Prostate gland (tissue), 2 donors: ENCODE results near the gene TM9SF1. TPM values are rescaled to one million over a fixed set of nuclear protein-coding genes. Genes with fewer than 3 reads are reported as not detected.

Source experiments
- DNase-seq: peaks from one replicate; pipeline ENCODE4 v3.0.0-alpha.2; 2019; ENCODE audit warnings: low spot score
- H3K27ac ChIP-seq, 2 donors: fragments of 200-600 bp; sonication (generic); 2 replicates each; pipeline ENCODE4 v1.5.1; 2017 to 2019
- H3K27me3 ChIP-seq: fragments of 200-600 bp; sonication (generic); replicated peaks from 2 replicates; pipeline ENCODE4 v1.5.1; 2019; ENCODE audit not compliant: insufficient read depth
- H3K36me3 ChIP-seq, 2 donors: fragments of 200-600 bp; sonication (generic); 1 replicate in 1 of 2; 2 replicates in 1 of 2; pipeline versions ENCODE4 v1.5.1 to v1.8.1; 2017 to 2019
- H3K4me1 ChIP-seq: fragments of 200-600 bp; sonication (generic); replicated peaks from 2 replicates; pipeline ENCODE4 v1.5.1; 2019
- H3K4me3 ChIP-seq, 2 donors: fragments of 200-600 bp; sonication (generic); 2 replicates each; pipeline ENCODE4 v1.5.1; 2017 to 2019
- H3K9me3 ChIP-seq: fragments of 200-600 bp; sonication (generic); 2 replicates; pipeline ENCODE4 v1.5.1; 2017
- CTCF ChIP-seq, 4 experiments: fragments of 200-600 bp in 2 of 4; fragments of 450-650 bp in 2 of 4; sonication (generic) in 2 of 4; IDR thresholded peaks; 1 replicate in 3 of 4; 2 replicates in 1 of 4; pipeline ENCODE4 v1.5.1; 2016 to 2019; ENCODE audit warnings: antibody characterized with exemption in 4 of 4, mild to moderate bottlenecking in 2 of 4, moderate library complexity in 2 of 4
- POLR2A ChIP-seq: fragments of 450-650 bp; IDR thresholded peaks from one replicate; pipeline ENCODE4 v1.6.1; 2016; ENCODE audit warnings: antibody characterized with exemption, mild to moderate bottlenecking
- POLR2AphosphoS5 ChIP-seq: sonication (generic); formaldehyde crosslinking; IDR thresholded peaks from one replicate; pipeline ENCODE4 v1.6.1; 2017; ENCODE audit warnings: antibody characterized with exemption
- WGBS: methylation state at CpG from one replicate; pipeline ENCODE4 v1.1.5; 2018; 5-methylcytosine and 5-hydroxymethylcytosine counted together
- intact Hi-C: fragments of 100-400 bp; cut with DNase I; formaldehyde crosslinking; loops from one replicate; pipeline ENCODE4 v1.14.2; 2022
- total RNA-seq, 2 donors: library from RNA; depleted of rRNA; stranded (reverse); fragments of >200 nt; gene quantifications; one replicate each; pipeline ENCODE4 v1.1.0, GENCODE V29; 2016

The TM9SF1 gene
- total RNA-seq, 2 donors from 2014 or later: 68.9 to 113 TPM

DNA sequence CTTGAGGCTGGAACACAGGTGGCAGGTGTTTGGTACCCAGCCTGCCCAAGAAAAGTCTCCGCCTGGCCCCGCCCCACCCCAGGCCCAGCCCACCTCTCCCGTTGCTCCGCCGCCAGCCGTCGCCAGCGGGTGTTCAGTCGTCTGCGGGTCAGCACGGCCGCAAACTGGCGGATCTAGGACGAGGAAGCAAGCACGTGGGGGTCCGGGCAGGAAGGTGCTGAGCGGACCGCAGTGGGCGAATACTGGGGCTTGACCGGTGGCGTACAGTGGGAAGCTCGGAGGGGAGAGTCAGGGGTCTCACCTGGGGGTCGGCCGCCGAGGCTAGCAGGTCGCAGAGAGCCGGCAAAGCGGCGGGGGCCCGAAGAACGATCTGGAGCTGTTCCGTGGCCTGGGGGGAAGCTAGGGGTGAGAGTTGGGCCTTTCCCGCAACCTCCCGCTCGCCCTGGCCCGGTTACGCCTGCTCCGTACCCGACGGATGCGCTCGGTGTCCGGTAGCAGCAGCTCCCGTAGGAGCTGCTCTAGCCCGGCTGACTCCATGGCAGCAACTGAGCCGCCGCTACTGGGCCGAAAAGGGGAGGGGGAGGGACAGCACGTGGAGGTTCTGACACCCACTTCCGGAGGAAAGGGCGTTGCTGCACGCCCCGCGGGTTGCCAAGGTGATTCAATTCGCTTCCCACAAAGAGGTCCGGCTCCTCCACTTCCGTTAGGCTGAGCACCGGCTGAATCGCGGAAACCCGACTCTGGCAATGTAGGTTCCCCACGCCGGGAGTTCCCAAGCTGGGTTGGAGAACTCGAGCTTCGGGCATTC, 6.8 kb downstream of the TM9SF1 start, which contains the start of gene IPO4:
TSS of gene IPO4 (minus strand) at position 566 of the 808 bp plus-strand sequence. CDS start at position 537, 29 bp downstream.
- intact Hi-C loops: no loop called here

DNA sequence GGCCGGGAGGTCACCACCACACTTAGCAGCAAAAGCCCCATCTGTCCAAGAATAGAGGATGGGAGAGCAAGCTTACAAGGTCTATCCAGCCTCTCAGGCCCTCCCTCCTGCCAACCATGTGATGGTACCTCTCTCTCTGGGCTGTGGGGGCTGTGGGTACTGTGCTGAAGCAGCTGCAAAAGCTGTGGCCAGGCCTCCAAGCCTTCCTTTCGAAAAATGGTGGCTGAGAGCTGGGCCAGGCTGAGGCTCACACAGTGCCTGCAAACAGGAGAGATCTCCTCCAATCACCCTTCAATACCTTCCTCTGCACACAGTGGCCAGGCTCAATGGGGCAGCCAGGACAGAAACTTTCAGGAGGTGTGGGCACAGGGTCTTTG, 7.7 kb downstream of the TM9SF1 start:
- Histone ChIP-seq H3K27me3 (no peaks in the 10 kb centered on the region), H3K27ac (peak overlapping the region in 1 of 2 donors; percentile 70), H3K4me1 (peaks cover 4% of the 10 kb centered on the region), H3K4me3 (no peak overlapping the region), H3K36me3 (peaks cover 0 to 26% of the 10 kb centered on the region in 2 donors), H3K9me3 (no peaks in the 10 kb centered on the region)
- no peak for TF ChIP-seq CTCF (IDR thresholded peaks at IDR 0.05)
- TF ChIP-seq POLR2A: no peak
- no peak for TF ChIP-seq POLR2AphosphoS5
- DNase-seq: no peak
- intact Hi-C loops: no loop called here
- 85% methylated on average over 2 of the region's 2 CpGs for WGBS

More for the DNA sequence above, 6.8 kb downstream of the TM9SF1 start, which contains the start of gene IPO4:
- H3K4me1 ChIP-seq: peaks cover 4% of the 10 kb centered on the region
- H3K27ac ChIP-seq: peak within 1 kb of the TSS; percentile 70 to 76
- H3K27me3 ChIP-seq: no peaks in the 10 kb centered on the region
- WGBS: under 1% methylated on average over 52 of the region's 65 CpGs
- DNase-seq: peak; percentile 95
- no peaks in the 10 kb centered on the region for H3K9me3 ChIP-seq
- TF ChIP-seq CTCF (IDR thresholded peaks at IDR 0.05) (peak in 1 of 4 experiments; percentile 35), POLR2A (peak; percentile 43), POLR2AphosphoS5 (peak; percentile 98)
- H3K4me3 ChIP-seq: peak within 1 kb of the TSS; percentile 58 to 59
- peaks cover 0 to 26% of the 10 kb centered on the region in 2 donors for H3K36me3 ChIP-seq

DNA sequence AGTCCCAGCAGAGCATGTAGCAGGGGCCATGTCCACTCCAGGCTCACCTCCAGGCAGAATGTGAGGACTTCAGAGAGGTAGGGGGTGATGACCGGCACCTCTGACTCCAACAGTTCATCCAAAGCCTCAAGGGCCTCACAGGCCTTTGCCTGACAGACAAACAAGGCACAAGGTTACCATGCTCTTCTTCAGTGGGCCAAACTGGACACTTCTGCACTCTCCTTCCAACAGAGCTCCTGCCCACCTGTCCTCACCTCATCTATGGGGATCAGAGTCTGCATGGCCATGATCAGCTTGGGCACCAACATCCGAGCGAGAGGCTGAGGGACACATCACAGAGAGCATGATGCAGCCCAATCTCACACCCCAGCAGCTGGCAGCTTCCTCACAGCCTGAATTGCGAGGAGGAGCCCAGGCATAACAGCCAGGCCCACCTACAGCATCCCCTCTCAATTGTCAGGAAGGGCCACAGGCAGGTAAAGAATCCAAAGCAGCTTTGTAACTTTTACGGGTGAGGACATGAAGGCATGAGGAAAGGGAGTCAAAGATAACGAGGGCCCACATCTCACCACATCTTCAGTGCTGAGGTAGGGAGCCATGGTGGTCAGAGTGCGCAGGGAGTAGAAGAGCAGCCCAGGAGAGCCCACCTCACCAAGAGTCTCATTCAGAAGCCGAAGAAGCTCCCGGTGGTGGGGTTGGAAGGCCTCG, 8.3 kb downstream of the TM9SF1 start:
- H3K4me3 ChIP-seq: no peak overlapping the region
- H3K27ac ChIP-seq: no peak overlapping the region
- H3K36me3 ChIP-seq: peaks cover 0 to 26% of the 10 kb centered on the region in 2 donors
- WGBS: 93% methylated on average over 10 of the region's 10 CpGs
- no peaks in the 10 kb centered on the region for H3K9me3 ChIP-seq
- H3K4me1 ChIP-seq: peaks cover 4% of the 10 kb centered on the region
- DNase-seq: no peak
- no peaks in the 10 kb centered on the region for H3K27me3 ChIP-seq
- intact Hi-C loops: no loop called here
- no peak for TF ChIP-seq POLR2A
- TF ChIP-seq POLR2AphosphoS5: no peak
- TF ChIP-seq CTCF (IDR thresholded peaks at IDR 0.05): no peak

GRCh38 chr14:24185741-24186140, 9.5 kb downstream of the TM9SF1 start:
- peaks cover 0 to 26% of the 10 kb centered on the region in 2 donors for H3K36me3 ChIP-seq
- H3K4me3 ChIP-seq: no peak overlapping the region
- no peak overlapping the region for H3K27ac ChIP-seq
- H3K27me3 ChIP-seq: no peaks in the 10 kb centered on the region
- WGBS: 89% methylated on average over 11 of the region's 11 CpGs
- H3K4me1 ChIP-seq: peaks cover 4% of the 10 kb centered on the region
- no peaks in the 10 kb centered on the region for H3K9me3 ChIP-seq
- TF ChIP-seq POLR2AphosphoS5: no peak
- no peak for DNase-seq
- intact Hi-C loops: no loop called here

- WGBS: 97% methylated on average over 7 of the region's 7 CpGs
- intact Hi-C loops: no loop called here
These were observed 10.2 kb downstream of the TM9SF1 start for GRCh38 chr14:24185026-24185425.

More at GRCh38 chr14:24185026-24185425, 10.2 kb downstream of the TM9SF1 start:
- H3K9me3 ChIP-seq: no peaks in the 10 kb centered on the region
- H3K4me3 ChIP-seq: no peak overlapping the region
- no peak for TF ChIP-seq POLR2AphosphoS5
- TF ChIP-seq CTCF (IDR thresholded peaks at IDR 0.05): no peak
- no peak for TF ChIP-seq POLR2A
- no peak overlapping the region for H3K27ac ChIP-seq
- no peak for DNase-seq
- peaks cover 4% of the 10 kb centered on the region for H3K4me1 ChIP-seq
- peaks cover 0 to 26% of the 10 kb centered on the region in 2 donors for H3K36me3 ChIP-seq
- no peaks in the 10 kb centered on the region for H3K27me3 ChIP-seq
